BJ (cell line): Measurements from ENCODE around the gene UBE2D3. TPM values are rescaled to one million over a fixed set of nuclear protein-coding genes. Genes with fewer than 3 reads are reported as not detected.

ENCODE experiments used
- CTCF ChIA-PET: fragments of 350-600 bp; formaldehyde crosslinking; extraction: SDS; loops from one replicate; lab custom pipeline; 2021; ENCODE audit warnings: antibody characterized with exemption, inconsistent platforms; lab: Yijun Ruan, JAX
- POLR2A ChIA-PET: fragments of 300-600 bp; sonication (Branson Sonifier 250); formaldehyde crosslinking; extraction: SDS; loops from one replicate; lab custom pipeline; 2021; ENCODE audit warnings: antibody characterized with exemption; lab: Charles Lee
- DNase-seq: peaks from one replicate; pipeline ENCODE4 v3.0.0-alpha.2; 2011; ENCODE audit warnings: low read depth
- H3K27me3 ChIP-seq: 2 replicates; pipeline ENCODE4 v1.6.0; 2011; ENCODE audit warnings: low read length; ENCODE audit not compliant: control insufficient read depth, insufficient read depth
- H3K36me3 ChIP-seq: 2 replicates; pipeline ENCODE4 v1.5.1; 2011; ENCODE audit warnings: low read length; ENCODE audit not compliant: control insufficient read depth, insufficient read depth
- H3K4me3 ChIP-seq: 2 replicates; pipeline ENCODE4 v1.5.1; 2011; ENCODE audit warnings: low read depth, mild to moderate bottlenecking, control low read depth, low read length
- polyA plus RNA-seq: library from polyadenylated mRNA; depleted of rRNA; stranded (reverse); fragments of >200 nt; gene quantifications from 2 replicates; pipeline ENCODE4 v1.2.3, GENCODE V29; 2011
- TF ChIP-seq, protein P1 (sequence below): IDR thresholded peaks from 2 replicates; pipeline ENCODE4 v1.5.1; 2011; ENCODE audit warnings: low read depth, mild to moderate bottlenecking, control low read depth, inconsistent platforms, low read length, moderate library complexity; ENCODE audit not compliant: insufficient read depth

UBE2D3 gene
- polyA plus RNA-seq, 1 experiment, result 298 TPM

DNA sequence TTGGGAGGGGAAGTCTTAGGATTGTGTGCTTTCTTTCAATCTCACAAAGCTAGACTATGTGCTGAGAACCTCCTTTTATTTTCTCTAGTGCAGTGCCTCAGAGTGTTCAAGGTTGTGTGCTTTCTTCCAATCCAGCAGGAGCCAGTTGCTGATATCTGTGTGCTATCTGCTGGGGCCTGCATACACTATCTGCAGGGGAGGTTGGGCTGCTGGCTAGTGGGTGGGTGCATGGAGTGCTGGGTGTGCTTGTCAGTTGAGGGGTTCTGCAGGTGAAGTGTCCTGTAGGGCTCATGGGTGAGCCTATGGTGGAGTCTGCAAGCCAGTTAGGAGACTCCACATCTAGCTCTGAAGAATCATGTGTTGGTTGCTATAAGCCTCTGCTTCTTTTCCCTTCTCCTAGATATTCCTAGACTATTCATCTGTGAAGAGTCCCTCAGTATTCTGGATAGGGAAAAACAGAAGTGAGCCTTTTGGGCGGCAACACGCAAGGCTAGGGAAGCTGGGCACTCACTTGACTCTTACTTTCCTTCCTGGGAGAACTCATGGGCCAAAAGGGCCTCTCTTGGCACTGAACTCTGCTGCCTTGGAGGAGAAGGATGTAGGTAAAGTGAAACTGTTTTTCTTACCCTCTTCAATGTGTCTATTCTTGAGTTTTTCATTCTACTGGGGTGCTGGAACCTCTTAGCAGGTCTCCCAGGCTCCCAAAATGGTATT is 33.4 kb upstream of the UBE2D3 start:
- no peak for DNase-seq
- TF ChIP-seq, protein P1, sequence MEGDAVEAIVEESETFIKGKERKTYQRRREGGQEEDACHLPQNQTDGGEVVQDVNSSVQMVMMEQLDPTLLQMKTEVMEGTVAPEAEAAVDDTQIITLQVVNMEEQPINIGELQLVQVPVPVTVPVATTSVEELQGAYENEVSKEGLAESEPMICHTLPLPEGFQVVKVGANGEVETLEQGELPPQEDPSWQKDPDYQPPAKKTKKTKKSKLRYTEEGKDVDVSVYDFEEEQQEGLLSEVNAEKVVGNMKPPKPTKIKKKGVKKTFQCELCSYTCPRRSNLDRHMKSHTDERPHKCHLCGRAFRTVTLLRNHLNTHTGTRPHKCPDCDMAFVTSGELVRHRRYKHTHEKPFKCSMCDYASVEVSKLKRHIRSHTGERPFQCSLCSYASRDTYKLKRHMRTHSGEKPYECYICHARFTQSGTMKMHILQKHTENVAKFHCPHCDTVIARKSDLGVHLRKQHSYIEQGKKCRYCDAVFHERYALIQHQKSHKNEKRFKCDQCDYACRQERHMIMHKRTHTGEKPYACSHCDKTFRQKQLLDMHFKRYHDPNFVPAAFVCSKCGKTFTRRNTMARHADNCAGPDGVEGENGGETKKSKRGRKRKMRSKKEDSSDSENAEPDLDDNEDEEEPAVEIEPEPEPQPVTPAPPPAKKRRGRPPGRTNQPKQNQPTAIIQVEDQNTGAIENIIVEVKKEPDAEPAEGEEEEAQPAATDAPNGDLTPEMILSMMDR, result no peak
- Histone ChIP-seq H3K27me3 (no peaks in the 10 kb centered on the region), H3K36me3 (no peaks in the 10 kb centered on the region), H3K4me3 (no peak overlapping the region)
- ChIA-PET CTCF (no interaction called here), POLR2A (no interaction called here)

DNA sequence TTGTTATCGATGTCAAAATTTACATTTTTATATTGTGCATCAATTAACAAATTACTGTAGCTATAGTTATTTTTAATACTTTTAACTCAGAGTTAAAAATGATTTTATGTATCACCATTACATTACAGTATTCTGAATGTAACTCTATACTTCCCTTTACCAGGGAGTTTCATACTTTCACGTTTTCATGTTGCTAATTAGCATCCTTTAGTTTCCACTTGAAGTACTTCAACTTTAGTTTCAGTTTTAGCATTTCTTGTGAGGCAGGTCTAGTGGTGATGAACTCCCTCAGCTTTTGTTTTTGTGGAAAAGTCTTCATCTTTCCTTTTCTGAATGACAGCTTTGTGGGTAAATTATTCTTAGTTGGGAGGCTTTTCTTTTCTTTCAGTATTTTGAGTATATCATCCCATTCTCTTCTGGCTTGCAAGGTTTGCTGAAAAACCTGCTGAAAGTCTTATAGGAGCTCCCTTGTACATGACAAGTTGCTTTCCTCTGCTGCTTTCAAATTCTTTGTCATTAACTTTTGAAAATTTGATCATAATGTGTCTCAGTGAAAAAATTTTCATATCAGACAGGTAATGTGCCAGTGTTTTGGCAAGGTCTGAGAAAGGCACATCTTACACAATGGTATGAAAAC is 31.6 kb upstream of the UBE2D3 start:
- no peak overlapping the region for H3K4me3 ChIP-seq
- H3K36me3 ChIP-seq, result no peaks in the 10 kb centered on the region
- TF ChIP-seq, protein P1, result no peak
- ChIA-PET POLR2A (no interaction called here), CTCF (no interaction called here)
- no peak for DNase-seq
- H3K27me3 ChIP-seq, result no peaks in the 10 kb centered on the region

DNA sequence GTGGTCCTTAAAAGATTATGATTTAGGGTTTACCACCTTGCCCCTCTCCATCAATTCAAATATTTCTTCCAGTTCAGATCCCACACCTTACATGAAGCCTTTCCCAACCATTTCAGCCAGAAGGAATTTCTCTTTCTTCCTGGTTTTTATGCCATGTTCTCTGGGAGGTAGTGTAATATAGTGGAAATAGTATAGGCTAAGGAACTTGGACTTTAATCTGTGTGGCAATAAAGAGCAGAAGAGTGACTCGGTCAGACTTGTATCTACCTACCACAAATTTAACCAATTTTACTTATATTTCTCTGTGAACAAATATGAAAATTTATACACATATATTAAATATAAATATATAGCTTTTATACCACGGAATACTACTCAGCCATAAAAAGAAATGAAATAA is 23.0 kb upstream of the UBE2D3 start:
- Histone ChIP-seq H3K27me3 (no peaks in the 10 kb centered on the region), H3K4me3 (no peak overlapping the region), H3K36me3 (no peaks in the 10 kb centered on the region)
- ChIA-PET POLR2A (no interaction called here), CTCF (no interaction called here)
- DNase-seq, result no peak
- TF ChIP-seq, protein P1, result no peak

DNA sequence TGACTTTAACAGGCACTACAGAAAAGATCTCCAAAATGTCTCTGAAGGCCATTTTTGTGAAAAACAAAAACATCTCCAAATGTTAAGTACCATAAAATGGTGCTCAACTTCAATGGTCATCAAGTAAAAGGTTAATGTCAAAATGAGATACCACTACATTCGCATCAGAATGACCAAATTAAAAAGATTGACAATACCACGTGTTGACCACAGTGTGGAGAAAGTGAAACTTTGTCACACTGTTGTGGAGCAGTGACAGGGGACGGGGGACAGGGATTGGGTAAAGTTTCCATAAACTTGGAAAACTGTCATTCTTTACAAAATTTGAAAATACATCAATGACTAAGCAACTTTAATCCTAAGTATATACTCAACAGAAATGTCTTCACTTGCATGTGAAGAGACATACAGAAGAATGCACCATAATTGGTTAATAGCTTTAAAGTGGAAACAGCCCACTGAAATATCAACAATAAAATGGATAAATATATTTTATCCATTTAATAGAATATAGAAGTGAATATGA is 22.3 kb upstream of the UBE2D3 start:
- ChIA-PET POLR2A (no interaction called here), CTCF (no interaction called here)
- Histone ChIP-seq H3K36me3 (no peaks in the 10 kb centered on the region), H3K27me3 (no peaks in the 10 kb centered on the region), H3K4me3 (no peak overlapping the region)
- TF ChIP-seq, protein P1, result no peak
- no peak for DNase-seq

DNA sequence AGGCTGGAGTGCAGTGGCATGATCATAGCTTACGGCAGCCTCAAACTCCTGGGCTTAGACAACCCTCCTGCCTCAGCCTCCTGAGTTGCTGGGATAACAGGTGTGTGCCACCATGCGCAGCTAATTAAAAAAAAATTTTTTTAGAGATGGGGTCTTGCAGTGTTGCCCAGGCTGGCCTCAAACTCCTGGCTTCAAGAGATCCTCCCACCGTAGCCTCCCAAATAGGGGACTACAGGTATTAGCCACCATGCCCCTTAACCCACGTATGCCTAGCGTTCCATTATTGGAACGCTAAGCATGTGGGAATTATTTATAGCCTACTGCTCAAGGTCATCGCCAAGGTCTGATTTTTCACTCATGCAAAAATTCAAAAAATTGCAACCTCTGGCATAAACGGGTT is 20.3 kb upstream of the UBE2D3 start:
- CTCF ChIA-PET, result no interaction called here
- Histone ChIP-seq H3K27me3 (no peaks in the 10 kb centered on the region), H3K36me3 (no peaks in the 10 kb centered on the region), H3K4me3 (no peak overlapping the region)
- TF ChIP-seq, protein P1, result no peak
- no peak for DNase-seq
- POLR2A ChIA-PET, result no interaction called here
